ENCODE results near the gene LRRC4C. TPM values are rescaled to one million over a fixed set of nuclear protein-coding genes. Genes with fewer than 3 reads are reported as not detected.

The LRRC4C gene
- total RNA-seq, 2 donors from 2014 or later = 1.3 TPM; not detected in 1

DNA sequence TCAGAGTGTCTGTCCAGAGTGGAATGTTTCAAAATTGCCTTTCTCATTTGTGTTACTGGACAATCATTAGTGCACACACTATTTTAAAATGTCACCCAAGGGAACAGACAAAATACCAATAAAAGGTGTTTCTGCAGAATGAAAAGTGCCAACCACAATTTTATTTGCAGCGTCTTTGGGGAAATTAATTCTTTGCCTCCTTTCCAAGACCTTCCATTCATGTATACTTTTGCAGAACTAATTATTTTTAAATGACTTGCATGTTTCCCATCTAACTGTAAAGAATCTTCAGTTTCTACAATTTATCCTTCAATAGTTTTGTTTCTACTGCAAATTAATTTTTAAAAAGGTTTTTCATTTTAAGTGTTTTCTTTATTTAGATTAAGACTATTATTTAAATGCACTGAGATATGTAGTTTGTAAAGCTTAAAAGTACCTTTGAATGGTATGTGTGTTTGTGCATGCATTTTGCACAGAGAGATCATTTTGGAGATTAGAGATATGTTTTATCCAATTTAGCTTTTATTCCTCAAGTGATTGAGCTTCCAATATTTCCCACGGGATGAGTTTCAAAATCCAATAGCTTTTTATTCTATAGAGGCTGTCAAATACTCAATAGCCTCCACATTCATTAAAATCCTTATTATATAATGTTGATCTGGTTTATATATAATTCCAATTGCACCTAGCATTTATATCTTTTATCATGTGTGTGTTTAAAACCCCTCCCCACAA is 1235.7 kb downstream of the LRRC4C start:
- TF ChIP-seq POLR2A (IDR thresholded peaks at IDR 0.05) = no peak
- TF ChIP-seq, protein P1, sequence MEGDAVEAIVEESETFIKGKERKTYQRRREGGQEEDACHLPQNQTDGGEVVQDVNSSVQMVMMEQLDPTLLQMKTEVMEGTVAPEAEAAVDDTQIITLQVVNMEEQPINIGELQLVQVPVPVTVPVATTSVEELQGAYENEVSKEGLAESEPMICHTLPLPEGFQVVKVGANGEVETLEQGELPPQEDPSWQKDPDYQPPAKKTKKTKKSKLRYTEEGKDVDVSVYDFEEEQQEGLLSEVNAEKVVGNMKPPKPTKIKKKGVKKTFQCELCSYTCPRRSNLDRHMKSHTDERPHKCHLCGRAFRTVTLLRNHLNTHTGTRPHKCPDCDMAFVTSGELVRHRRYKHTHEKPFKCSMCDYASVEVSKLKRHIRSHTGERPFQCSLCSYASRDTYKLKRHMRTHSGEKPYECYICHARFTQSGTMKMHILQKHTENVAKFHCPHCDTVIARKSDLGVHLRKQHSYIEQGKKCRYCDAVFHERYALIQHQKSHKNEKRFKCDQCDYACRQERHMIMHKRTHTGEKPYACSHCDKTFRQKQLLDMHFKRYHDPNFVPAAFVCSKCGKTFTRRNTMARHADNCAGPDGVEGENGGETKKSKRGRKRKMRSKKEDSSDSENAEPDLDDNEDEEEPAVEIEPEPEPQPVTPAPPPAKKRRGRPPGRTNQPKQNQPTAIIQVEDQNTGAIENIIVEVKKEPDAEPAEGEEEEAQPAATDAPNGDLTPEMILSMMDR (IDR thresholded peaks at IDR 0.05) = no peak
- no peaks in the 10 kb centered on the region for H3K4me1 ChIP-seq
- 63 to 68% methylated on average over 2 of the region's 2 CpGs for WGBS, 2 donors
- no peaks in the 10 kb centered on the region for H3K27me3 ChIP-seq
- no peaks in the 10 kb centered on the region for H3K9me3 ChIP-seq
- no peak overlapping the region for H3K4me3 ChIP-seq
- no peak for ATAC-seq
- H3K36me3 ChIP-seq (replicated peaks in 1 of 2; ENCODE audit: insufficient read depth in 1 of 2, low read depth in 2 of 2) = no peaks in the 10 kb centered on the region
- no peak overlapping the region for H3K27ac ChIP-seq
- intact Hi-C loops (cut with DNase I) = no loop called here
- no peak for DNase-seq

DNA sequence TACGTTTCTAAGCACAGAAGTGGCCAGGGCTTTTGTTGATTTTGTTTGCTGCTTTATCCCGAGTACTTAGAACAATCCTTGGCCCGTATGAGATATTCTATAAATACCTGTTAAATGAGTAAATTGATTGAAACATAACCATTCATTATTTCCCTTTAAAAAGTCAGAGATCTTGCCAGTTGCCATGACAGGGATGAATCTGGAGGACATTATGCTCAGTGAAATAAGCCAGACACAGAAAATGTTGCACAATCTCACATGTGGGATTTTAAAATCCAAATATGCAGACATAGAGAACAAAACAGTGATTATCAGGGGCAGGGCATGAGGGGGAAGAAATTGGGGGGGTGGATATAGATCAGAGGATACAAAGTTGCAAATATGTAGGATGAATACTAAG is 1240.1 kb downstream of the LRRC4C start:
- DNase-seq (no peak), ATAC-seq (no peak)
- H3K9me3 ChIP-seq = no peaks in the 10 kb centered on the region
- WGBS, 2 donors = 27 to 34% methylated on average over 3 of the region's 3 CpGs
- H3K4me1 ChIP-seq = no peaks in the 10 kb centered on the region
- H3K36me3 ChIP-seq (replicated peaks in 1 of 2; ENCODE audit: insufficient read depth in 1 of 2, low read depth in 2 of 2) = no peaks in the 10 kb centered on the region
- intact Hi-C loops (cut with DNase I) = no loop called here
- no peaks in the 10 kb centered on the region for H3K27me3 ChIP-seq
- no peak overlapping the region for H3K27ac ChIP-seq
- TF ChIP-seq, protein P1 (IDR thresholded peaks at IDR 0.05) = no peak
- TF ChIP-seq POLR2A (IDR thresholded peaks at IDR 0.05) = no peak
- no peak overlapping the region for H3K4me3 ChIP-seq

DNA sequence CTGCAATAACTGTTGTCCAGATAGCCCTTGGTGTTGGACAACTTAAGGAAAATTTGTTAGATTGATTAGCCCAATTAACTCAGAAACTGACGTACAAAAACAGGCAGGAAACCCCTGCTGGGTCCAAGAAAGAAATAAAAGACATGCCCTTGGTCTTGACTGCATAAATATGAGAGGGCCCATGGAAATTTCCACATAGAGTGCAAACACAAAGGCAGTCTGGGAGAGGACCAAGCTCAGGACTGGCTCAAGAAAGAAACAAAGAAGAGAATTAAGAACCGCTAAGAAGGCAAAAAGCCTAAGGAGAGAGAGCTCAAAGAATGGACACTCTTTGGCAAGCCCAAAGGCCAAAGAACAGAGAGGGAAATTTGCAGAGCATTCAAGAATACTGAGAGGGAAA is 1243.9 kb downstream of the LRRC4C start:
- intact Hi-C loops (cut with DNase I) = no loop called here
- Histone ChIP-seq H3K27ac (no peak overlapping the region), H3K4me1 (no peaks in the 10 kb centered on the region), H3K9me3 (no peaks in the 10 kb centered on the region), H3K27me3 (no peaks in the 10 kb centered on the region), H3K36me3 (replicated peaks in 1 of 2; ENCODE audit: insufficient read depth in 1 of 2, low read depth in 2 of 2) (no peaks in the 10 kb centered on the region), H3K4me3 (no peak overlapping the region)
- ATAC-seq = no peak
- TF ChIP-seq, protein P1 (IDR thresholded peaks at IDR 0.05) = no peak
- TF ChIP-seq POLR2A (IDR thresholded peaks at IDR 0.05) = no peak
- 42 to 50% methylated on average over 2 of the region's 2 CpGs for WGBS, 2 donors
- no peak for DNase-seq

DNA sequence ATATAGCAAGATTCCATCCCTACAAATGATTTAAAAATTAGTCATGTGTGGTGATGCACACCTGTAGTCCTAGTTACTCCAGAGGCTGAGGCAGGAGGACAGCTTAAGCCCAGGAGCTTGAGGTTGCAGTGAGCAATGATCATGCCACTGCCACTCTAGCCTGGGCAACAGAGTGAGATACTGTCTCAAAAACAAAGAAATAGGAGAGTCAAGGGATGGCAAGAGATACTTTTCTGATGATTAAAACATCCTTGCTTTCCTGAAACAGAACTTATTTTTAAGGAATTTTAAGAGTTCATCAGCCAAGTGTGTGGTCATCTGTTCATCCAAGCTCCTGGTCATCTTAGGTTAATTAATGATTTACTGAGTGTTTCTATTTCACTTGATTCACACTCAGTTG is 1252.0 kb downstream of the LRRC4C start:
- H3K4me1 ChIP-seq = no peaks in the 10 kb centered on the region
- no peaks in the 10 kb centered on the region for H3K9me3 ChIP-seq
- H3K27ac ChIP-seq = no peak overlapping the region
- H3K36me3 ChIP-seq (replicated peaks in 1 of 2; ENCODE audit: insufficient read depth in 1 of 2, low read depth in 2 of 2) = no peaks in the 10 kb centered on the region
- intact Hi-C loops (cut with DNase I) = no loop called here
- no peak for ATAC-seq
- TF ChIP-seq POLR2A (IDR thresholded peaks at IDR 0.05) = no peak
- TF ChIP-seq, protein P1 (IDR thresholded peaks at IDR 0.05) = no peak
- H3K27me3 ChIP-seq = no peaks in the 10 kb centered on the region
- no peak overlapping the region for H3K4me3 ChIP-seq
- DNase-seq = no peak

DNA sequence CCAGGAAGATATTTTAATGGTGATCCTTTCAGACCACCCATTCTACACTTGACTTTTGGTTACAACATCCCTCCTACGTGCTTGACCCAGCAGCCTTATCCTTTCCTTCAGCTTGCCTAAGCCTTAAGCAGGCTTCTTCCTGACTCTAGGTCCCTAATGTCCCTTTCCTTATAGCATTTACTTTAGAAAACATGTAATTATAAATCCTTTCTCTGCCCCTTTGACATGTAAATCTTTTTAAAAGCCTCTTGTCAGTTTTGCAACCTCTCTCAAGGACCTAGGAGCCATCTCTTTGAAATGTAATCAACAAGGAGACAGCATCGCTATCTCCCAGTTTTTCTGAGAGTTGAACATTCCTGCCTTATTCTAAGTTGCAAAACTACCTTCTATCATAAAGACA is 1255.2 kb downstream of the LRRC4C start:
- DNase-seq (no peak), ATAC-seq (no peak)
- no peaks in the 10 kb centered on the region for H3K9me3 ChIP-seq
- 63 to 67% methylated on average over 2 of the region's 2 CpGs for WGBS, 2 donors
- no peaks in the 10 kb centered on the region for H3K36me3 ChIP-seq (replicated peaks in 1 of 2; ENCODE audit: insufficient read depth in 1 of 2, low read depth in 2 of 2)
- no peak for TF ChIP-seq POLR2A (IDR thresholded peaks at IDR 0.05)
- TF ChIP-seq, protein P1 (IDR thresholded peaks at IDR 0.05) = no peak
- no peaks in the 10 kb centered on the region for H3K4me1 ChIP-seq
- H3K4me3 ChIP-seq = no peak overlapping the region
- intact Hi-C loops (cut with DNase I) = no loop called here
- H3K27me3 ChIP-seq = no peaks in the 10 kb centered on the region
- no peak overlapping the region for H3K27ac ChIP-seq
